K562 (cell line): ENCODE results near the gene EFR3B.

ENCODE experiments used
- DDX20 ChIP-seq: fragments of 450-650 bp; IDR thresholded peaks from 2 replicates; pipeline ENCODE4 v1.6.1; 2016; ENCODE audit warnings: missing genetic modification characterization, low read depth, mild to moderate bottlenecking, missing compliant biosample characterization, moderate library complexity
- EZH2 ChIP-seq: IDR thresholded peaks from 2 replicates; pipeline ENCODE4 v1.6.1; 2012; ENCODE audit warnings: low read depth, mild to moderate bottlenecking, inconsistent platforms, low read length, borderline replicate concordance
- SMC3 ChIP-seq: conservative IDR thresholded peaks from 2 replicates; pipeline ENCODE4 v1.6.1; 2011; ENCODE audit warnings: low read depth, low read length, improper control_type of control experiment; ENCODE audit not compliant: insufficient read depth

DNA sequence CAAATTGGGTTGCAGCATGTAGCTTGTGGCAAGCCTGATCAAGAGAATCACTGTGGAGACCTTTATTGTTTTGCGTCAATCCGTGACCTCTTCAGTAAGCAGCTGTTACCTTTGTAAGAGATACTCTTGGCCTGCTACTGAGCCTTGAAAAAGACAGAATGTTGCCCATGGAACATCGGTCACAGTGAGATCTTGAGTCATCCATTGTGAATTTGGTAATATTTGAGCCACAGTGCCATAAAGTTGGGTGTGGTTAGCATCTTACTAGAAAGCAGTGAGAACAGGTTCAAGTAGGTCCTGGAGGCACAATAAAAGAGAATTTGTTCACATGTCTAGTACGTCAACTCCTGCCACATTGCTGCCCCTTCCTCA, 12.7 kb upstream of the EFR3B start:
- TF ChIP-seq DDX20 (tag) (no peak), EZH2 (no peak), SMC3 (no peak)
